HepG2 (cell line): ENCODE results near the gene GRID1. TPM values are rescaled to one million over a fixed set of nuclear protein-coding genes. Genes with fewer than 3 reads are reported as not detected.

Experiments
- ATAC-seq: fragments of 200-7000 bp; cut with Tn5 transposase; 3 replicates; pipeline ENCODE4 v1.9.1; 2020; ENCODE audit warnings: mild to moderate bottlenecking, moderate library complexity
- BruUV-seq: library from RNA; stranded (reverse); fragments of 400-500 nt; replicated peaks from 2 replicates; lab custom pipeline; 2021; lab: Mats Ljungman, UMichigan
- CTCF ChIA-PET: fragments of 300-600 bp; formaldehyde crosslinking; extraction: SDS; loops from one replicate; lab custom pipeline; 2021; ENCODE audit warnings: low total read pairs, inconsistent platforms, low intra/inter-chr PET ratio; lab: Yijun Ruan, JAX
- POLR2A ChIA-PET: fragments of 350-600 bp; sonication (Branson Sonifier 250); formaldehyde crosslinking; loops from one replicate; lab custom pipeline; 2020; ENCODE audit warnings: antibody characterized with exemption, inconsistent platforms; lab: Yijun Ruan, JAX
- DNase-seq: peaks from one replicate; pipeline ENCODE4 v3.0.0-alpha.2; 2015; ENCODE audit warnings: low spot score
- FAIRE-seq: peaks from 3 replicates; lab custom pipeline; 2011; peaks lifted over from hg19 to GRCh38; lab: Jason Lieb, UNC
- H2AFZ ChIP-seq: one replicate; pipeline ENCODE4 v1.6.1; 2011; ENCODE audit warnings: low read length, inconsistent platforms
- H3K27ac ChIP-seq: fragments of 300-600 bp; 3 replicates; pipeline ENCODE4 v1.8.0; 2011; ENCODE audit warnings: mixed run types, mild to moderate bottlenecking, mixed read lengths, low read length, inconsistent platforms; ENCODE audit not compliant: insufficient read depth; ENCODE audit errors: extremely low read length
- H3K27me3 ChIP-seq, 2 experiments: fragments of 200-600 bp in 1 of 2; 2 replicates in 1 of 2; 3 replicates in 1 of 2; pipeline versions ENCODE4 v1.6.0 to v1.8.0; 2011; ENCODE audit warnings: low read length in 2 of 2, mild to moderate bottlenecking in 2 of 2, moderate library complexity in 2 of 2, inconsistent platforms in 1 of 2; ENCODE audit not compliant: insufficient read depth in 2 of 2, control insufficient read depth in 1 of 2
- H3K36me3 ChIP-seq, 2 experiments: fragments of 200-600 bp in 1 of 2; replicated peaks in 1 of 2; 2 replicates in 1 of 2; 3 replicates in 1 of 2; pipeline versions ENCODE4 v1.5.1 to v1.8.0; 2011; ENCODE audit warnings: low read length in 2 of 2, inconsistent platforms in 1 of 2; ENCODE audit not compliant: insufficient read depth in 2 of 2, control insufficient read depth in 1 of 2
- H3K4me1 ChIP-seq: 2 replicates; pipeline ENCODE4 v1.5.1; 2012; ENCODE audit warnings: low read length, inconsistent platforms; ENCODE audit not compliant: insufficient read depth
- H3K4me2 ChIP-seq: 2 replicates; pipeline ENCODE4 v1.6.0; 2011; ENCODE audit warnings: low read depth, low read length, inconsistent platforms
- H3K4me3 ChIP-seq, 3 experiments: fragments of 200-600 bp in 1 of 3; sonication (generic), shearing (Covaris generic) in 1 of 3; replicated peaks in 1 of 3; 2 replicates each; pipeline ENCODE4 v1.5.1; 2011 to 2016; ENCODE audit warnings: low read length in 3 of 3, inconsistent platforms in 2 of 3, low read depth in 2 of 3, mild to moderate bottlenecking in 2 of 3, control low read depth in 1 of 3, mixed read lengths in 1 of 3; ENCODE audit not compliant: insufficient read depth in 1 of 3
- H3K79me2 ChIP-seq: one replicate; pipeline ENCODE4 v1.6.1; 2011; ENCODE audit warnings: low read length, inconsistent platforms; ENCODE audit not compliant: insufficient read depth
- H3K9ac ChIP-seq: 2 replicates; pipeline ENCODE4 v1.6.0; 2011; ENCODE audit warnings: mild to moderate bottlenecking, low read depth, low read length, inconsistent platforms; ENCODE audit not compliant: insufficient read depth
- H3K9me3 ChIP-seq: 2 replicates; pipeline ENCODE4 v1.5.1; 2012; ENCODE audit warnings: mild to moderate bottlenecking, low read length
- H4K20me1 ChIP-seq: 2 replicates; pipeline ENCODE4 v1.6.0; 2011; ENCODE audit warnings: inconsistent platforms, mild to moderate bottlenecking, low read length, moderate library complexity; ENCODE audit not compliant: insufficient read depth
- E2F1 ChIP-seq: sonication (generic); formaldehyde crosslinking; IDR thresholded peaks from 2 replicates; pipeline ENCODE4 v1.5.0; 2020; ENCODE audit warnings: missing genetic modification reagents
- EEA1 ChIP-seq: sonication (generic); formaldehyde crosslinking; IDR thresholded peaks from 2 replicates; pipeline ENCODE4 v1.5.1; 2020; ENCODE audit warnings: mild to moderate bottlenecking, missing genetic modification reagents, borderline replicate concordance
- MEIS1 ChIP-seq: sonication (generic); formaldehyde crosslinking; IDR thresholded peaks from 2 replicates; pipeline ENCODE4 v1.9.0; 2021; ENCODE audit warnings: mild to moderate bottlenecking, missing genetic modification reagents, moderate library complexity, borderline replicate concordance
- MLX ChIP-seq: IDR thresholded peaks from 2 replicates; pipeline ENCODE4 v1.6.1; 2016
- REST ChIP-seq, 2 experiments: IDR thresholded peaks; 2 replicates each; pipeline ENCODE4 v1.6.1; 2011 to 2012; ENCODE audit warnings: low read length in 2 of 2, borderline replicate concordance in 1 of 2, low read depth in 1 of 2, mild to moderate bottlenecking in 1 of 2, moderate library complexity in 1 of 2
- SP5 ChIP-seq: IDR thresholded peaks from 2 replicates; pipeline ENCODE4 v1.6.1; 2016; ENCODE audit warnings: low read depth, borderline replicate concordance
- TEAD2 ChIP-seq: sonication (generic); formaldehyde crosslinking; IDR thresholded peaks from 2 replicates; pipeline ENCODE4 v1.9.0; 2021; ENCODE audit warnings: missing genetic modification reagents
- ZNF407 ChIP-seq: sonication (generic); formaldehyde crosslinking; IDR thresholded peaks from one replicate; pipeline ENCODE4 v1.5.1; 2020; ENCODE audit warnings: mild to moderate bottlenecking, missing genetic modification reagents; ENCODE audit errors: not compliant biosample characterization
- ZNF563 ChIP-seq: sonication (generic); formaldehyde crosslinking; IDR thresholded peaks from 2 replicates; pipeline ENCODE4 v1.8.0; 2022; ENCODE audit warnings: mild to moderate bottlenecking, moderate library complexity, missing genetic modification reagents
- ZSCAN9 ChIP-seq: IDR thresholded peaks from 2 replicates; pipeline ENCODE4 v1.6.1; 2016; ENCODE audit warnings: borderline replicate concordance
- WGBS: methylation state at CpG from one replicate; pipeline ENCODE4 v1.1.6; 2017; ENCODE audit warnings: low lambda C conversion rate; 5-methylcytosine and 5-hydroxymethylcytosine counted together
- in situ Hi-C: cut with HindIII; loops from 2 replicates; pipeline ENCODE4 v1.10.0; 2017; ENCODE audit warnings: low pct_unique_long_range_greater_than_20kb; ENCODE audit not compliant: extremely low pct_ligation_motif_present
- intact Hi-C: fragments of 100-400 bp; cut with micrococcal nuclease; formaldehyde crosslinking; loops from one replicate; pipeline ENCODE4 v1.10.0; 2022; ENCODE audit not compliant: unreplicated experiment
- polyA plus RNA-seq, 8 experiments: library from polyadenylated mRNA; depleted of rRNA in 3 of 8; stranded (reverse) in 7 of 8; unstranded in 1 of 8; fragments of >200 nt; fragmentation: Illumina TruSeq in 4 of 8; extraction: Trizol in 4 of 8; gene quantifications; 2 replicates each; pipeline versions ENCODE4 v1.2.1 to v1.2.3, GENCODE V29; 2011 to 2016; ENCODE audit warnings: low read depth in 4 of 8, missing spikeins in 1 of 8, mixed read lengths in 1 of 8; ENCODE audit not compliant: insufficient read depth in 1 of 8
- total RNA-seq, 5 experiments: library from RNA; depleted of rRNA; stranded (reverse); fragments of >200 nt; fragmentation: Illumina TruSeq; extraction: Trizol; gene quantifications; 2 replicates each; pipeline ENCODE4 v1.2.3, GENCODE V29; 2016; ENCODE audit warnings: low read depth in 1 of 5

Gene GRID1
- total and polyA plus RNA-seq, 2 of the 13 experiments (the other 11 are each of a cell fraction or from before 2014, with no cell fraction given) = 0.05 TPM; not detected in 1

GRCh38 chr10:85851325-85851724 is 515.3 kb downstream of the GRID1 start:
- Histone ChIP-seq H3K79me2 (no peaks in the 10 kb centered on the region), H3K27me3 (no peaks in the 10 kb centered on the region), H3K4me3 (no peak overlapping the region), H3K4me1 (no peaks in the 10 kb centered on the region), H3K4me2 (no peak overlapping the region), H3K9ac (no peak overlapping the region), H2AFZ (no peak overlapping the region), H3K9me3 (no peaks in the 10 kb centered on the region), H3K36me3 (no peaks in the 10 kb centered on the region), H3K27ac (no peak overlapping the region), H4K20me1 (no peaks in the 10 kb centered on the region)
- FAIRE-seq (no peak), ATAC-seq (no peak), DNase-seq (no peak)
- intact Hi-C loops (no loop called here), in situ Hi-C loops (no loop called here)
- POLR2A ChIA-PET = no interaction called here
- CTCF ChIA-PET = no interaction called here
- 0% methylated on average over 2 of the region's 2 CpGs for WGBS
- no TSS peak for BruUV-seq
- TF ChIP-seq E2F1 (CRISPR knock-in tag) (no peak), TEAD2 (CRISPR knock-in tag) (no peak), REST (IDR thresholded peaks at IDR 0.05; ENCODE audit: borderline replicate concordance in 1 of 2, low read depth in 1 of 2, low read length in 2 of 2) (no peak), ZNF563 (CRISPR knock-in tag) (no peak), EEA1 (CRISPR knock-in tag) (no peak), ZNF407 (no peak), SP5 (no peak), MLX (no peak), MEIS1 (CRISPR knock-in tag) (no peak), ZSCAN9 (CRISPR knock-in tag) (no peak)
